ENCODE results near the gene TFAP2D. TPM values are rescaled to one million over a fixed set of nuclear protein-coding genes. Genes with fewer than 3 reads are reported as not detected.

The TFAP2D gene
- total RNA-seq, 1 donor: not detected

DNA sequence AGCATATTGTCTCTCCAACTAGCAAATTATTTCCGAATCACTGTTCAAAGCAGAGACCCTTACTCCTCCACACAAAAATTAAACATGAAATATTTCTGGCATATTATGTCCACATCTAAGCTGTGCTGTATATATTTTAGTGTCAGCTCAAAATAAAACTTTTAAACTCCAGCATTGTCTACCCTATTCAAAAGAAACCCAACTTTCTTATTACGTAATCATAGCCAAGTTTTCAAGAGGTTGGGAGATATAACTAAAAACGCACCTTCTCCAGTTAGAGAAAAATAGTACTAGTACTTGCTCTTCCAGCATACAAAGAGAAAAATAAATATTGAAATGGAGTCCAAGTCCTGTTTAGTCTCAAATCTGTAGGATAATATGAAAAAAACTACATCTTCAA is 24.1 kb upstream of the TFAP2D start:
- no peaks in the 10 kb centered on the region for H3K4me1 ChIP-seq (ENCODE audit: insufficient read depth, low read length)
- H2AFZ ChIP-seq (ENCODE audit: low read length): no peak overlapping the region
- no peaks in the 10 kb centered on the region for H3K79me2 ChIP-seq (ENCODE audit: insufficient read depth, low read length)
- H4K20me1 ChIP-seq (ENCODE audit: insufficient read depth, low read length): no peaks in the 10 kb centered on the region
- H3K9me3 ChIP-seq (ENCODE audit: low read depth, low read length): peaks cover 4% of the 10 kb centered on the region
- H3K27me3 ChIP-seq (ENCODE audit: insufficient read depth, low read length): no peaks in the 10 kb centered on the region
- TF ChIP-seq CTCF (IDR thresholded peaks at IDR 0.05; ENCODE audit: extremely low read depth, low read depth, low read length): no peak
- DNase-seq (ENCODE audit: insufficient read length, low spot score, missing footprints): no peak
- H3K27ac ChIP-seq (ENCODE audit: low read depth, low read length): no peak overlapping the region
- H3K36me3 ChIP-seq (ENCODE audit: insufficient read depth, low read length): no peaks in the 10 kb centered on the region
- no peak overlapping the region for H3K4me2 ChIP-seq (ENCODE audit: insufficient read depth, low read length)
- no peak overlapping the region for H3K4me3 ChIP-seq (ENCODE audit: insufficient read depth, low read length)

GRCh38 chr6:50691814-50692495 is 21.4 kb upstream of the TFAP2D start:
- Histone ChIP-seq H3K27me3 (ENCODE audit: insufficient read depth, low read length) (no peaks in the 10 kb centered on the region), H3K4me1 (ENCODE audit: insufficient read depth, low read length) (no peaks in the 10 kb centered on the region), H4K20me1 (ENCODE audit: insufficient read depth, low read length) (no peaks in the 10 kb centered on the region)

DNA sequence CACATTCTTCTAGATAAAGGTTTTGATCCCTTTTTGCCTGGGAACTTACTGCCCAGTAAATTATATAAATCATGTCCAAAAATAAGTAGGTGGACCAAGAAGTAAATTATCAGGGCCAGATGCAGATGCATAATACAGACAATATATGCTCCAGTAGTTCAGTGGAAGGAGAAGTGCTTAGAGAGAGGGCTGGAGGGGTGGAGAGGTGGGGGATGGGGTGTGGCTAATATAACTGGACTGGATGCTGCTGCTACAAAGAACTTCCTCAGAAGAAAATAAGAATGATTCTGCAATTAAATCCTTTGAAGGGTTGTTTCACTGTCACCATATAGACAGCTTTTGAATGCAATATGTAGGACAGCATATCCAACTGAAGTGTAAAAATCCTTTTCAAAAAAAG is 14.8 kb upstream of the TFAP2D start:
- Histone ChIP-seq H3K36me3 (ENCODE audit: insufficient read depth, low read length) (no peaks in the 10 kb centered on the region), H3K9me3 (ENCODE audit: low read depth, low read length) (no peaks in the 10 kb centered on the region), H3K27ac (ENCODE audit: low read depth, low read length) (no peak overlapping the region), H4K20me1 (ENCODE audit: insufficient read depth, low read length) (no peaks in the 10 kb centered on the region), H3K4me2 (ENCODE audit: insufficient read depth, low read length) (no peak overlapping the region), H2AFZ (ENCODE audit: low read length) (no peak overlapping the region), H3K27me3 (ENCODE audit: insufficient read depth, low read length) (no peaks in the 10 kb centered on the region), H3K4me3 (ENCODE audit: insufficient read depth, low read length) (no peak overlapping the region), H3K4me1 (ENCODE audit: insufficient read depth, low read length) (no peaks in the 10 kb centered on the region), H3K79me2 (ENCODE audit: insufficient read depth, low read length) (no peaks in the 10 kb centered on the region)
- no peak for TF ChIP-seq CTCF (IDR thresholded peaks at IDR 0.05; ENCODE audit: extremely low read depth, low read depth, low read length)
- DNase-seq (ENCODE audit: insufficient read length, low spot score, missing footprints): no peak

More at GRCh38 chr6:50691814-50692495, 21.4 kb upstream of the TFAP2D start:
- Histone ChIP-seq H3K27ac (ENCODE audit: low read depth, low read length) (no peak overlapping the region), H2AFZ (ENCODE audit: low read length) (no peak overlapping the region), H3K79me2 (ENCODE audit: insufficient read depth, low read length) (no peaks in the 10 kb centered on the region), H3K4me2 (ENCODE audit: insufficient read depth, low read length) (no peak overlapping the region), H3K36me3 (ENCODE audit: insufficient read depth, low read length) (no peaks in the 10 kb centered on the region), H3K4me3 (ENCODE audit: insufficient read depth, low read length) (no peak overlapping the region), H3K9me3 (ENCODE audit: low read depth, low read length) (peaks cover 4% of the 10 kb centered on the region)
- no peak for DNase-seq (ENCODE audit: insufficient read length, low spot score, missing footprints)
- no peak for TF ChIP-seq CTCF (IDR thresholded peaks at IDR 0.05; ENCODE audit: extremely low read depth, low read depth, low read length)

DNA sequence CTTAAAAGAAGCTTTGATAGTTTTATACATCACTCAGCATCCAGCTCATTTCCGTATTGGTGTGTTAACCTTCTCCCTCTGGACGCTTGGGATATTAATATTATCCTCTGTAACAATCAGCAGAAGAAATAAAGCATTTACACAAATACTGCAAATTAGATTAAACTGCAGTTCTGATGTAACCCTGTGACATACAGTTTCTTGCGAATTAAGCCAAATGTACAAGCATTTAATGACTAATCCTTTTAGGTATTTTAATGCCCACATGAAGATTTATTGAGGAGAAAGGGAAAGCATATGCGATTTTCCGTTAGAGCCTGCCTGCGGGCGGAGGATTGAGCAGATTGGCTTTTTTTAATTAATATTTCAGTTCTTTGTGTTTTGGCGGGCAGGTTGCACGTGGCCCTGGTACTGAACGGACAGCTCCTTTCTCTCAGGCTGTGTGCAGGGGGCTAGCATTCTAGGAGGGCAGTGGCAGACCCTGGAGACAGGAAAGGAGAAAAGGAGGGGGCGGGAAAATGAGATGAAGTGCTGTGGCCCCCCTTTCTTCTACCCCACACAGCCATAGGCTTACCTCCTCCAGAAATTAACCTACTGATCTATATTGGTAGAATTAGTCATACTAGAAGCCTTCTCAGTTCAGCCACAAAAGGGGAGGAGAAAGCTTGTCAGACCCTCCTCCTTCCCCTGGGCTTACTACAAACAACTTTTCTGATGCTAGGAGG is 14.1 kb upstream of the TFAP2D start:
- H4K20me1 ChIP-seq (ENCODE audit: insufficient read depth, low read length): no peaks in the 10 kb centered on the region
- no peaks in the 10 kb centered on the region for H3K79me2 ChIP-seq (ENCODE audit: insufficient read depth, low read length)
- no peaks in the 10 kb centered on the region for H3K36me3 ChIP-seq (ENCODE audit: insufficient read depth, low read length)
- H2AFZ ChIP-seq (ENCODE audit: low read length): no peak overlapping the region
- TF ChIP-seq CTCF (IDR thresholded peaks at IDR 0.05; ENCODE audit: extremely low read depth, low read depth, low read length): no peak
- no peaks in the 10 kb centered on the region for H3K4me1 ChIP-seq (ENCODE audit: insufficient read depth, low read length)
- H3K4me3 ChIP-seq (ENCODE audit: insufficient read depth, low read length): no peak overlapping the region
- H3K27ac ChIP-seq (ENCODE audit: low read depth, low read length): no peak overlapping the region
- no peak overlapping the region for H3K4me2 ChIP-seq (ENCODE audit: insufficient read depth, low read length)
- no peak for DNase-seq (ENCODE audit: insufficient read length, low spot score, missing footprints)
- H3K27me3 ChIP-seq (ENCODE audit: insufficient read depth, low read length): no peaks in the 10 kb centered on the region
- no peaks in the 10 kb centered on the region for H3K9me3 ChIP-seq (ENCODE audit: low read depth, low read length)
